ENCODE results near the gene CFD. TPM values are rescaled to one million over a fixed set of nuclear protein-coding genes. Genes with fewer than 3 reads are reported as not detected.

Gene CFD
- polyA plus RNA-seq, 1 donor from 2014 or later: 5.3 TPM

DNA sequence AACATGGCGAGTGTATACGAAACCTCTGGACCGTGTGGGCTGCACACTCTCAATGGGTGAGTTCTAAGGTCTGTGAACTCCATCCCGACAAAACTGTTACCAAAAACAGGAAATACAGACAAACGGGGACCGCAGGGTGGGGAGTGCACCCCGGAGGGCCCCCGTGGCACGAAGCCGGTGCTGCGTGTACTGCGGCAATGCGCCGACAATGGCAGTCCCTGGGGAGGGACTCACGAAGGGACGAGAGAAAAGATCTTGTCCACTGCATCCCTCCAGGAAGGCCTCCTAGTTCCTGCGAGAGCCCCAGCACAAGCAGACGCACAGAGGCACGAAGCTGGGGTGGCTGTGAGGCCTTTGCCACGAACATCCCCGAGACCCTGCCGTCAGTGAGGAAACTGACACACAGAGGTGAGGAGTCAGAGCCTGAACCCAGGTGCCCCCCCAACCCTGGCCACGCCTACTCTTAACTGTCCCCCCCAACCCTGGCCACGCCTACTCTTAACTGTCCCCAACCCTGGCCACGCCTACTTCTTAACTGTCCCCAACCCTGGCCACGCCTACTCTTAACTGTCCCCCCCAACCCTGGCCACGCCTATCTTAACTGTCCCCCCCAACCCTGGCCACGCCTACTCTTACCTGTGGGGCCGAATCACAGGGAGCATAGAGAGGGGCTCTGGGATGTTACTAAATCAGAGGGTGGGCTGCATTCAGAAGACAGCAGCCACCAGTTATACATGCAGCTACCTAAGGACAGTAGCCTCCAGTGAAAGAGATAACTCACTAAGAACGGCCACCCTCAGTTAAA, 29.3 kb downstream of the CFD start:
- H3K9ac ChIP-seq (ENCODE audit: low read length): no peak overlapping the region
- no peaks in the 10 kb centered on the region for H4K20me1 ChIP-seq (ENCODE audit: insufficient read depth)
- no peaks in the 10 kb centered on the region for H3K9me2 ChIP-seq (ENCODE audit: insufficient read depth, low read length)
- TF ChIP-seq EP300 (conservative IDR thresholded peaks at IDR 0.05; ENCODE audit: poor library complexity, severe bottlenecking): no peak
- TF ChIP-seq POLR2AphosphoS5 (IDR thresholded peaks at IDR 0.05): no peak
- TF ChIP-seq, protein P1, sequence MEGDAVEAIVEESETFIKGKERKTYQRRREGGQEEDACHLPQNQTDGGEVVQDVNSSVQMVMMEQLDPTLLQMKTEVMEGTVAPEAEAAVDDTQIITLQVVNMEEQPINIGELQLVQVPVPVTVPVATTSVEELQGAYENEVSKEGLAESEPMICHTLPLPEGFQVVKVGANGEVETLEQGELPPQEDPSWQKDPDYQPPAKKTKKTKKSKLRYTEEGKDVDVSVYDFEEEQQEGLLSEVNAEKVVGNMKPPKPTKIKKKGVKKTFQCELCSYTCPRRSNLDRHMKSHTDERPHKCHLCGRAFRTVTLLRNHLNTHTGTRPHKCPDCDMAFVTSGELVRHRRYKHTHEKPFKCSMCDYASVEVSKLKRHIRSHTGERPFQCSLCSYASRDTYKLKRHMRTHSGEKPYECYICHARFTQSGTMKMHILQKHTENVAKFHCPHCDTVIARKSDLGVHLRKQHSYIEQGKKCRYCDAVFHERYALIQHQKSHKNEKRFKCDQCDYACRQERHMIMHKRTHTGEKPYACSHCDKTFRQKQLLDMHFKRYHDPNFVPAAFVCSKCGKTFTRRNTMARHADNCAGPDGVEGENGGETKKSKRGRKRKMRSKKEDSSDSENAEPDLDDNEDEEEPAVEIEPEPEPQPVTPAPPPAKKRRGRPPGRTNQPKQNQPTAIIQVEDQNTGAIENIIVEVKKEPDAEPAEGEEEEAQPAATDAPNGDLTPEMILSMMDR (IDR thresholded peaks at IDR 0.05; ENCODE audit: poor library complexity, severe bottlenecking): no peak
- no peak for TF ChIP-seq TAF1 (IDR thresholded peaks at IDR 0.05; ENCODE audit: low read depth)
- TF ChIP-seq RAD21 (conservative IDR thresholded peaks at IDR 0.05): no peak
- H3F3A ChIP-seq (ENCODE audit: insufficient read depth, low read length, poor library complexity, severe bottlenecking): no peaks in the 10 kb centered on the region
- no peak overlapping the region for H3K4me3 ChIP-seq (ENCODE audit: low read length)
- H3K79me2 ChIP-seq (replicated peaks; ENCODE audit: insufficient read depth, low read length): peaks cover 6% of the 10 kb centered on the region
- no peaks in the 10 kb centered on the region for H3K9me3 ChIP-seq (ENCODE audit: low read length)
- no peaks in the 10 kb centered on the region for H3K36me3 ChIP-seq (ENCODE audit: insufficient read depth, low read length)
- H3K27ac ChIP-seq (ENCODE audit: low read length): no peak overlapping the region
- H2AFZ ChIP-seq (ENCODE audit: low read depth, low read length): no peak overlapping the region
- H3K4me2 ChIP-seq (ENCODE audit: low read length): no peak overlapping the region
- H3K27me3 ChIP-seq (ENCODE audit: insufficient read depth, low read depth, low read length): no peaks in the 10 kb centered on the region

DNA sequence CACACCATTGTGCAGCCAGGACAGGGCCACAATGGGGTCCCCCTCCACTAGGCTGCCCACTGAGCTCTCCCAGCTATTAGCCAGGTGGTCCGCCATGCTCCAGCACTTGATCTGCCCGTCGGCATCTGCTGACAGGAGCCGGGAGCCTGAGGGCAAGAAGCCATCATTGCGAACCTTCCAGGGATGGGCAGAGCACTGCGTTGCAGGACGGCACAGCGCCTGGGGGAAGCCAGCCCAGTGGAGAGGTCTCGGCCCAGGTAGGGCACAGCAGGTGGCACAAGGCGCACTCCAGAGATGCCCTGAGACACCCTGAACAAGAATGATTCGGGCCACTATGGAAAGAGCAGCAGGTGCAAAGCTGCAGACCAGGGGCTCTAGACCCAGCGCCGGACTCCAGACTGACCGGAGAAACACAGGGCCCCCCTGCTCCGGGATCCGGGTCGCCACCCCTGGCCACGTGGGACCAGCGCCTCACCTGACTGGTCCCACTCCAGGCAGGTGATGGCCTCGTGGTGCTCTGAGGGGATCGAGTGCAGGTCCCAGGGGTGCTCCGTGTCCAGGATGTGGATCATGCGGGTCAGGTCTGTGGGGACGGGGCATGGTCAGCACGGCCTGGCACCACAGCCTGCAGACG, 30.3 kb downstream of the CFD start:
- peaks cover 6% of the 10 kb centered on the region for H3K79me2 ChIP-seq (replicated peaks; ENCODE audit: insufficient read depth, low read length)
- no peaks in the 10 kb centered on the region for H3K9me2 ChIP-seq (ENCODE audit: insufficient read depth, low read length)
- no peak overlapping the region for H3K27ac ChIP-seq (ENCODE audit: low read length)
- no peaks in the 10 kb centered on the region for H3F3A ChIP-seq (ENCODE audit: insufficient read depth, low read length, poor library complexity, severe bottlenecking)
- H3K4me3 ChIP-seq (ENCODE audit: low read length): no peak overlapping the region
- H3K27me3 ChIP-seq (ENCODE audit: insufficient read depth, low read depth, low read length): no peaks in the 10 kb centered on the region
- no peaks in the 10 kb centered on the region for H4K20me1 ChIP-seq (ENCODE audit: insufficient read depth)
- TF ChIP-seq RAD21 (conservative IDR thresholded peaks at IDR 0.05) (no peak), EP300 (conservative IDR thresholded peaks at IDR 0.05; ENCODE audit: poor library complexity, severe bottlenecking) (no peak)
- H3K9ac ChIP-seq (ENCODE audit: low read length): no peak overlapping the region
- H2AFZ ChIP-seq (ENCODE audit: low read depth, low read length): no peak overlapping the region
- no peaks in the 10 kb centered on the region for H3K9me3 ChIP-seq (ENCODE audit: low read length)
- H3K4me2 ChIP-seq (ENCODE audit: low read length): no peak overlapping the region
- H3K36me3 ChIP-seq (ENCODE audit: insufficient read depth, low read length): no peaks in the 10 kb centered on the region

DNA sequence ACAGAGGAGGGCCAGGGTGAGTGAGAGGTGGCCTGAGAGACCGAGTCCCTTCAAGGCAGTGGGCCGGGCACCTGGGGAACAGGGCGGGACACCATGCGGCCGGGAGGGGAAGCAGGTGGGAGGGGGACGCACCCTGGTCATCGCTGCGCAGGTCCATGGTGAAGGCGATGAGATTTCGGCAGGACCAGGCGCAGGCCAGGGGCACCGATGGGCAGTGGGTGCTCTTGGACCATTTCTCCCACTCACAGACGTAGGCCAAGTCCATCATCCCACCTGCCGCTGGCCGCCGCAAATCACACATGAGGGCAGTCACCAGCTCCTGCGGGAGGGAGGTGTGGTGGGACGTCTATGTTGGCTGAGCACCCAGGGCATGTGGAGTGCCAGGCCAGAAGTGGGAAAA, 31.4 kb downstream of the CFD start:
- no peaks in the 10 kb centered on the region for H3K9me2 ChIP-seq (ENCODE audit: insufficient read depth, low read length)
- TF ChIP-seq TAF1 (IDR thresholded peaks at IDR 0.05; ENCODE audit: low read depth) (no peak), RAD21 (conservative IDR thresholded peaks at IDR 0.05) (no peak), SMC3 (conservative IDR thresholded peaks at IDR 0.05; ENCODE audit: poor library complexity) (no peak), EZH2 (IDR thresholded peaks at IDR 0.05; ENCODE audit: borderline replicate concordance, insufficient read depth, low read length, poor library complexity, severe bottlenecking) (no peak), MXI1 (conservative IDR thresholded peaks at IDR 0.05; ENCODE audit: poor library complexity, severe bottlenecking) (no peak), EP300 (conservative IDR thresholded peaks at IDR 0.05; ENCODE audit: poor library complexity, severe bottlenecking) (no peak)
- TF ChIP-seq, protein P2, sequence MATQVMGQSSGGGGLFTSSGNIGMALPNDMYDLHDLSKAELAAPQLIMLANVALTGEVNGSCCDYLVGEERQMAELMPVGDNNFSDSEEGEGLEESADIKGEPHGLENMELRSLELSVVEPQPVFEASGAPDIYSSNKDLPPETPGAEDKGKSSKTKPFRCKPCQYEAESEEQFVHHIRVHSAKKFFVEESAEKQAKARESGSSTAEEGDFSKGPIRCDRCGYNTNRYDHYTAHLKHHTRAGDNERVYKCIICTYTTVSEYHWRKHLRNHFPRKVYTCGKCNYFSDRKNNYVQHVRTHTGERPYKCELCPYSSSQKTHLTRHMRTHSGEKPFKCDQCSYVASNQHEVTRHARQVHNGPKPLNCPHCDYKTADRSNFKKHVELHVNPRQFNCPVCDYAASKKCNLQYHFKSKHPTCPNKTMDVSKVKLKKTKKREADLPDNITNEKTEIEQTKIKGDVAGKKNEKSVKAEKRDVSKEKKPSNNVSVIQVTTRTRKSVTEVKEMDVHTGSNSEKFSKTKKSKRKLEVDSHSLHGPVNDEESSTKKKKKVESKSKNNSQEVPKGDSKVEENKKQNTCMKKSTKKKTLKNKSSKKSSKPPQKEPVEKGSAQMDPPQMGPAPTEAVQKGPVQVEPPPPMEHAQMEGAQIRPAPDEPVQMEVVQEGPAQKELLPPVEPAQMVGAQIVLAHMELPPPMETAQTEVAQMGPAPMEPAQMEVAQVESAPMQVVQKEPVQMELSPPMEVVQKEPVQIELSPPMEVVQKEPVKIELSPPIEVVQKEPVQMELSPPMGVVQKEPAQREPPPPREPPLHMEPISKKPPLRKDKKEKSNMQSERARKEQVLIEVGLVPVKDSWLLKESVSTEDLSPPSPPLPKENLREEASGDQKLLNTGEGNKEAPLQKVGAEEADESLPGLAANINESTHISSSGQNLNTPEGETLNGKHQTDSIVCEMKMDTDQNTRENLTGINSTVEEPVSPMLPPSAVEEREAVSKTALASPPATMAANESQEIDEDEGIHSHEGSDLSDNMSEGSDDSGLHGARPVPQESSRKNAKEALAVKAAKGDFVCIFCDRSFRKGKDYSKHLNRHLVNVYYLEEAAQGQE (IDR thresholded peaks at IDR 0.05; ENCODE audit: borderline replicate concordance): no peak
- TF ChIP-seq, protein P1 (IDR thresholded peaks at IDR 0.05; ENCODE audit: poor library complexity, severe bottlenecking): no peak
- no peak overlapping the region for H2AFZ ChIP-seq (ENCODE audit: low read depth, low read length)
- no peaks in the 10 kb centered on the region for H3K27me3 ChIP-seq (ENCODE audit: insufficient read depth, low read depth, low read length)
- no peaks in the 10 kb centered on the region for H3K9me3 ChIP-seq (ENCODE audit: low read length)
- H3F3A ChIP-seq (ENCODE audit: insufficient read depth, low read length, poor library complexity, severe bottlenecking): no peaks in the 10 kb centered on the region
- no peak overlapping the region for H3K4me2 ChIP-seq (ENCODE audit: low read length)
- no peaks in the 10 kb centered on the region for H3K36me3 ChIP-seq (ENCODE audit: insufficient read depth, low read length)
- no peaks in the 10 kb centered on the region for H4K20me1 ChIP-seq (ENCODE audit: insufficient read depth)
- no peak overlapping the region for H3K27ac ChIP-seq (ENCODE audit: low read length)
- H3K79me2 ChIP-seq (replicated peaks; ENCODE audit: insufficient read depth, low read length): peaks cover 6% of the 10 kb centered on the region
- no peak overlapping the region for H3K9ac ChIP-seq (ENCODE audit: low read length)
- no peak overlapping the region for H3K4me3 ChIP-seq (ENCODE audit: low read length)
